Fibroblast of the aortic adventitia (primary cell): Measurements from ENCODE around the gene MAPK10. TPM values are rescaled to one million over a fixed set of nuclear protein-coding genes. Genes with fewer than 3 reads are reported as not detected.

Source experiments
- DNase-seq: peaks from one replicate; pipeline ENCODE4 v3.0.0-alpha.2; 2010; ENCODE audit warnings: low read depth
- H3K4me3 ChIP-seq: 2 replicates; pipeline ENCODE4 v1.5.1; 2011; ENCODE audit warnings: low read depth, mild to moderate bottlenecking, control low read depth, low read length, moderate library complexity
- CTCF ChIP-seq: IDR thresholded peaks from 2 replicates; pipeline ENCODE4 v1.5.1; 2011; ENCODE audit warnings: mild to moderate bottlenecking, low read length, control low read depth, inconsistent platforms; ENCODE audit not compliant: insufficient read depth
- small RNA-seq: library from RNA; depleted of rRNA; stranded (forward); fragments of <200 nt; gene quantifications from one replicate; pipeline ENCODE3, GENCODE V24; 2012
- total RNA-seq: library from RNA; depleted of rRNA; stranded (reverse); fragments of >200 nt; gene quantifications from 2 replicates; pipeline ENCODE4 v1.2.3, GENCODE V29; 2012; ENCODE audit warnings: low replicate concordance

MAPK10 gene
- total RNA-seq, 1 donor, result 69.6 TPM

- DNase-seq, result no peak
- TF ChIP-seq CTCF, result no peak
- H3K4me3 ChIP-seq, result no peak overlapping the region
These were observed 406.7 kb downstream of the MAPK10 start for GRCh38 chr4:85952972-85953650.

- peak; percentile 49 for DNase-seq
- TF ChIP-seq CTCF, result no peak
- no peak overlapping the region for H3K4me3 ChIP-seq
These were observed 407.3 kb downstream of the MAPK10 start for GRCh38 chr4:85952528-85952927.

- no peak for TF ChIP-seq CTCF
- DNase-seq, result no peak
- H3K4me3 ChIP-seq, result no peak overlapping the region
These were observed 408.8 kb downstream of the MAPK10 start for GRCh38 chr4:85951099-85951498.

GRCh38 chr4:85946821-85947220 lies 413.0 kb downstream of the MAPK10 start:
- DNase-seq, result no peak
- no peak for TF ChIP-seq CTCF

GRCh38 chr4:85942107-85942506 lies 417.7 kb downstream of the MAPK10 start:
- DNase-seq, result no peak
- no peak for TF ChIP-seq CTCF
- H3K4me3 ChIP-seq, result no peak overlapping the region

More at GRCh38 chr4:85946821-85947220, 413.0 kb downstream of the MAPK10 start:
- no peak overlapping the region for H3K4me3 ChIP-seq

GRCh38 chr4:85940151-85940550 lies 419.7 kb downstream of the MAPK10 start:
- no peak for DNase-seq
- no peak for TF ChIP-seq CTCF
- H3K4me3 ChIP-seq, result no peak overlapping the region

Small RNA genes within 50 kb of the gene (small RNA-seq; reads per million reads assigned to genes)
- gene RN7SKP96, result not detected

Other genes with a start within 250 kb of the MAPK10 start
- gene PTPN13, start 234.3 kb upstream of the MAPK10 start, total RNA-seq, result 41.6 and 67.6 TPM in 2 replicates